GM12874 (cell line): ENCODE results near the gene KRTAP5-7.
"Not testable (repeated sequence)": the region's sequence is repeated elsewhere in the genome, so short reads cannot be mapped to it uniquely, and the experiment has no call there.

Experiments used
- CTCF ChIP-seq: IDR thresholded peaks from 2 replicates; pipeline ENCODE4 v1.5.1; 2011; ENCODE audit warnings: low read depth, mild to moderate bottlenecking, control low read depth, low read length, moderate library complexity; ENCODE audit not compliant: insufficient read depth

Gene KRTAP5-7

GRCh38 chr11:71526796-71527575, at the start of gene KRTAP5-7:
KRTAP5-7 (plus strand) TSS chr11:71527267; CDS start chr11:71527301, 34 bp downstream.
- TF ChIP-seq CTCF = not testable (repeated sequence)

GRCh38 chr11:71477641-71478527, 49.2 kb upstream of the KRTAP5-7 start:
- no peak for TF ChIP-seq CTCF

GRCh38 chr11:71478528-71478840, 48.6 kb upstream of the KRTAP5-7 start:
- no peak for TF ChIP-seq CTCF

GRCh38 chr11:71481101-71481960, 45.7 kb upstream of the KRTAP5-7 start:
- TF ChIP-seq CTCF = no peak

- no peak for TF ChIP-seq CTCF
Observed at GRCh38 chr11:71482216-71482615, 44.9 kb upstream of the KRTAP5-7 start.

GRCh38 chr11:71482746-71483364, 44.2 kb upstream of the KRTAP5-7 start:
- TF ChIP-seq CTCF = no peak
